A549 (cell line): ENCODE data around the gene BDNF. TPM values are rescaled to one million over a fixed set of nuclear protein-coding genes. Genes with fewer than 3 reads are reported as not detected.

ENCODE experiments used
- ATAC-seq, 2 experiments: fragments of 200-7000 bp in 1 of 2; fragments of >200 bp in 1 of 2; cut with Nextera tagmentation in 1 of 2; cut with Tn5 transposase in 1 of 2; 3 replicates each; pipeline versions ENCODE4 v1.8.0 to v1.9.1; 2018 to 2020; ENCODE audit warnings: mild to moderate bottlenecking in 1 of 2, moderate library complexity in 1 of 2
- CTCF ChIA-PET: fragments of 300-600 bp; sonication (Branson Sonifier 250); formaldehyde crosslinking; extraction: SDS; loops from one replicate; lab custom pipeline; 2021; ENCODE audit warnings: antibody characterized with exemption, inconsistent platforms; lab: Yijun Ruan, JAX
- POLR2A ChIA-PET: fragments of 350-600 bp; formaldehyde crosslinking; extraction: SDS; loops from one replicate; lab custom pipeline; 2021; ENCODE audit warnings: antibody characterized with exemption, inconsistent platforms; lab: Yijun Ruan, JAX
- DNase-seq, 2 experiments: peaks; one replicate each; pipeline versions ENCODE4 v3.0.0 to v3.0.0-alpha.2; 2011 to 2016; ENCODE audit warnings: low read depth in 1 of 2, low spot score in 1 of 2
- FAIRE-seq: peaks from 2 replicates; lab custom pipeline; 2011; peaks lifted over from hg19 to GRCh38; lab: Jason Lieb, UNC
- H3K27ac ChIP-seq, 2 experiments: fragments of >200 bp; sonication (Bioruptor Twin); formaldehyde crosslinking; 3 replicates each; pipeline ENCODE4 v1.5.1; 2016 to 2017
- H3K4me1 ChIP-seq: fragments of >200 bp; sonication (Bioruptor Twin); formaldehyde crosslinking; 3 replicates; pipeline ENCODE4 v1.6.1; 2016
- H3K4me2 ChIP-seq: fragments of >200 bp; sonication (Bioruptor Twin); formaldehyde crosslinking; 3 replicates; pipeline ENCODE4 v1.6.1; 2016
- H3K4me3 ChIP-seq: fragments of >200 bp; sonication (Bioruptor Twin); formaldehyde crosslinking; 3 replicates; pipeline ENCODE4 v1.5.1; 2016
- H3K9me3 ChIP-seq: fragments of >200 bp; sonication (Bioruptor Twin); formaldehyde crosslinking; 3 replicates; pipeline ENCODE4 v1.6.1; 2016
- ATOH8 ChIP-seq: fragments of 250-450 bp; sonication (Bioruptor Pico); IDR thresholded peaks from 2 replicates; pipeline ENCODE4 v1.5.0; 2020; ENCODE audit warnings: low read depth, mild to moderate bottlenecking, moderate library complexity
- ELK1 ChIP-seq: fragments of 150-350 bp; IDR thresholded peaks from 2 replicates; pipeline ENCODE4 v1.6.1; 2014; ENCODE audit warnings: low read depth, mild to moderate bottlenecking, low read length
- ESRRA ChIP-seq: fragments of 150-350 bp; IDR thresholded peaks from 2 replicates; pipeline ENCODE4 v1.6.1; 2014; ENCODE audit warnings: mild to moderate bottlenecking, low read length, borderline replicate concordance
- FOSB ChIP-seq: fragments of 250-450 bp; sonication (Bioruptor Pico); IDR thresholded peaks from 2 replicates; pipeline ENCODE4 v1.5.0; 2020; ENCODE audit warnings: mild to moderate bottlenecking, moderate library complexity
- GATA3 ChIP-seq: IDR thresholded peaks from 2 replicates; pipeline ENCODE4 v1.6.1; 2012; ENCODE audit warnings: borderline replicate concordance
- HOXA7 ChIP-seq: fragments of 250-450 bp; sonication (Bioruptor Pico); IDR thresholded peaks from 2 replicates; pipeline ENCODE4 v1.5.0; 2020; ENCODE audit warnings: mild to moderate bottlenecking, moderate library complexity
- HOXB5 ChIP-seq: fragments of 250-450 bp; sonication (Bioruptor Pico); IDR thresholded peaks from 2 replicates; pipeline ENCODE4 v1.5.0; 2020; ENCODE audit warnings: mild to moderate bottlenecking, moderate library complexity
- KDM1A ChIP-seq: fragments of 200-600 bp; sonication (generic); IDR thresholded peaks from 2 replicates; pipeline ENCODE4 v1.6.1; 2016; ENCODE audit warnings: low read depth, mild to moderate bottlenecking
- PBX3 ChIP-seq: IDR thresholded peaks from 2 replicates; pipeline ENCODE4 v1.6.1; 2012
- PHF8 ChIP-seq: fragments of 200-600 bp; sonication (generic); IDR thresholded peaks from 2 replicates; pipeline ENCODE4 v1.6.1; 2016; ENCODE audit warnings: low read depth, mild to moderate bottlenecking, antibody characterized with exemption, moderate library complexity, borderline replicate concordance
- POLR2AphosphoS2 ChIP-seq: conservative IDR thresholded peaks from 2 replicates; pipeline ENCODE4 v1.6.1; 2012; ENCODE audit warnings: low read length, improper control_type of control experiment, inconsistent platforms
- RNF2 ChIP-seq: fragments of 200-600 bp; sonication (generic); IDR thresholded peaks from 2 replicates; pipeline ENCODE4 v1.6.1; 2016; ENCODE audit warnings: low read depth, mild to moderate bottlenecking, antibody characterized with exemption, moderate library complexity, borderline replicate concordance
- USF2 ChIP-seq: fragments of 450-650 bp; IDR thresholded peaks from 2 replicates; pipeline ENCODE4 v1.6.1; 2014; ENCODE audit warnings: antibody characterized with exemption
- ZC3H11A ChIP-seq: fragments of 450-650 bp; IDR thresholded peaks from 2 replicates; pipeline ENCODE4 v1.6.1; 2014; ENCODE audit warnings: antibody characterized with exemption, mild to moderate bottlenecking
- ZFP36 ChIP-seq: fragments of 450-650 bp; IDR thresholded peaks from 2 replicates; pipeline ENCODE4 v1.6.1; 2014; ENCODE audit warnings: borderline replicate concordance; ENCODE audit not compliant: partially characterized antibody
- ZSCAN20 ChIP-seq: fragments of 250-450 bp; sonication (Bioruptor Pico); IDR thresholded peaks from 2 replicates; pipeline ENCODE4 v1.8.0; 2022; ENCODE audit warnings: mild to moderate bottlenecking, moderate library complexity
- polyA plus RNA-seq, 4 experiments: library from polyadenylated mRNA; depleted of rRNA in 3 of 4; stranded (reverse); fragments of >200 nt; fragmentation: RNase III in 1 of 4; extraction: RNeasy Plus Mini Kit Qiagen cat#74134 plus additional on column Dnase treatment in 1 of 4; gene quantifications; 2 replicates in 3 of 4; 3 replicates in 1 of 4; pipeline ENCODE4 v1.2.3, GENCODE V29; 2011 to 2017
- TF ChIP-seq, protein P1 (sequence below): fragments of >200 bp; sonication (Bioruptor Twin); formaldehyde crosslinking; IDR thresholded peaks from 2 replicates; pipeline ENCODE4 v1.6.1; 2016
- TF ChIP-seq, protein P2 (sequence below): fragments of 200-600 bp; sonication (generic); IDR thresholded peaks from 2 replicates; pipeline ENCODE4 v1.6.1; 2016; ENCODE audit warnings: antibody characterized with exemption, mild to moderate bottlenecking, moderate library complexity
- TF ChIP-seq, protein P3 (sequence below): fragments of >200 bp; sonication (Bioruptor Twin); formaldehyde crosslinking; IDR thresholded peaks from 3 replicates; pipeline ENCODE4 v1.5.1; 2016

BDNF gene
- polyA plus RNA-seq, 2 of the 4 experiments (the other 2 are of a cell fraction) = 16.4 to 33.7 TPM

DNA sequence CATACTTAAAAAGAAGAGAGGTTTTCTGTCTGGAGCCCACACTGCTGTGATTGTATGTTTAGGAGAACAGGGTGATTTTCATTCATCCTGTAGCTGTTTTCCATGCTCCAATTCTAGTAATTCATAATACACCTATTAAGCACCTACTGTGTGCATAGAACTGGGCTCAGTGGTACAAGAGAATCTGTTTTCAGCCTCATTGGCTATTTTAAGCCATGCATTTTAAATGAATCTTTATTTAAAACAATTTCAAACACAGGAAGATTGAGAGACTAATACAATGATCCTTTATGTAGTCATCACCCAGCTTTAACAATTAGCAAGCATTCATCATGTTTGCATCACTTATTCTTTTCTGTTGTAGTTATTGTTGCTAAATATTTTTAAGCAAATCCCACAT, 86.2 kb downstream of the BDNF start:
- ChIA-PET POLR2A (no interaction called here), CTCF (no interaction called here)
- ATAC-seq (no peak), DNase-seq (no peak), FAIRE-seq (no peak)
- Histone ChIP-seq H3K9me3 (no peaks in the 10 kb centered on the region), H3K27ac (no peak overlapping the region), H3K4me3 (no peak overlapping the region), H3K4me1 (no peaks in the 10 kb centered on the region), H3K4me2 (no peak overlapping the region)
- TF ChIP-seq GATA3 (no peak), PHF8 (no peak), ZC3H11A (no peak), HOXB5 (CRISPR knock-in tag) (no peak), POLR2AphosphoS2 (no peak), PBX3 (no peak), ELK1 (no peak), RNF2 (no peak), ESRRA (no peak), ZSCAN20 (CRISPR knock-in tag) (no peak), USF2 (no peak), HOXA7 (no peak), KDM1A (no peak), FOSB (CRISPR knock-in tag) (no peak), ATOH8 (CRISPR knock-in tag) (no peak), ZFP36 (no peak)
- TF ChIP-seq, protein P1, sequence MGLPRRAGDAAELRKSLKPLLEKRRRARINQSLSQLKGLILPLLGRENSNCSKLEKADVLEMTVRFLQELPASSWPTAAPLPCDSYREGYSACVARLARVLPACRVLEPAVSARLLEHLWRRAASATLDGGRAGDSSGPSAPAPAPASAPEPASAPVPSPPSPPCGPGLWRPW = no peak
- TF ChIP-seq, protein P2, sequence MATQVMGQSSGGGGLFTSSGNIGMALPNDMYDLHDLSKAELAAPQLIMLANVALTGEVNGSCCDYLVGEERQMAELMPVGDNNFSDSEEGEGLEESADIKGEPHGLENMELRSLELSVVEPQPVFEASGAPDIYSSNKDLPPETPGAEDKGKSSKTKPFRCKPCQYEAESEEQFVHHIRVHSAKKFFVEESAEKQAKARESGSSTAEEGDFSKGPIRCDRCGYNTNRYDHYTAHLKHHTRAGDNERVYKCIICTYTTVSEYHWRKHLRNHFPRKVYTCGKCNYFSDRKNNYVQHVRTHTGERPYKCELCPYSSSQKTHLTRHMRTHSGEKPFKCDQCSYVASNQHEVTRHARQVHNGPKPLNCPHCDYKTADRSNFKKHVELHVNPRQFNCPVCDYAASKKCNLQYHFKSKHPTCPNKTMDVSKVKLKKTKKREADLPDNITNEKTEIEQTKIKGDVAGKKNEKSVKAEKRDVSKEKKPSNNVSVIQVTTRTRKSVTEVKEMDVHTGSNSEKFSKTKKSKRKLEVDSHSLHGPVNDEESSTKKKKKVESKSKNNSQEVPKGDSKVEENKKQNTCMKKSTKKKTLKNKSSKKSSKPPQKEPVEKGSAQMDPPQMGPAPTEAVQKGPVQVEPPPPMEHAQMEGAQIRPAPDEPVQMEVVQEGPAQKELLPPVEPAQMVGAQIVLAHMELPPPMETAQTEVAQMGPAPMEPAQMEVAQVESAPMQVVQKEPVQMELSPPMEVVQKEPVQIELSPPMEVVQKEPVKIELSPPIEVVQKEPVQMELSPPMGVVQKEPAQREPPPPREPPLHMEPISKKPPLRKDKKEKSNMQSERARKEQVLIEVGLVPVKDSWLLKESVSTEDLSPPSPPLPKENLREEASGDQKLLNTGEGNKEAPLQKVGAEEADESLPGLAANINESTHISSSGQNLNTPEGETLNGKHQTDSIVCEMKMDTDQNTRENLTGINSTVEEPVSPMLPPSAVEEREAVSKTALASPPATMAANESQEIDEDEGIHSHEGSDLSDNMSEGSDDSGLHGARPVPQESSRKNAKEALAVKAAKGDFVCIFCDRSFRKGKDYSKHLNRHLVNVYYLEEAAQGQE = no peak
- TF ChIP-seq, protein P3, sequence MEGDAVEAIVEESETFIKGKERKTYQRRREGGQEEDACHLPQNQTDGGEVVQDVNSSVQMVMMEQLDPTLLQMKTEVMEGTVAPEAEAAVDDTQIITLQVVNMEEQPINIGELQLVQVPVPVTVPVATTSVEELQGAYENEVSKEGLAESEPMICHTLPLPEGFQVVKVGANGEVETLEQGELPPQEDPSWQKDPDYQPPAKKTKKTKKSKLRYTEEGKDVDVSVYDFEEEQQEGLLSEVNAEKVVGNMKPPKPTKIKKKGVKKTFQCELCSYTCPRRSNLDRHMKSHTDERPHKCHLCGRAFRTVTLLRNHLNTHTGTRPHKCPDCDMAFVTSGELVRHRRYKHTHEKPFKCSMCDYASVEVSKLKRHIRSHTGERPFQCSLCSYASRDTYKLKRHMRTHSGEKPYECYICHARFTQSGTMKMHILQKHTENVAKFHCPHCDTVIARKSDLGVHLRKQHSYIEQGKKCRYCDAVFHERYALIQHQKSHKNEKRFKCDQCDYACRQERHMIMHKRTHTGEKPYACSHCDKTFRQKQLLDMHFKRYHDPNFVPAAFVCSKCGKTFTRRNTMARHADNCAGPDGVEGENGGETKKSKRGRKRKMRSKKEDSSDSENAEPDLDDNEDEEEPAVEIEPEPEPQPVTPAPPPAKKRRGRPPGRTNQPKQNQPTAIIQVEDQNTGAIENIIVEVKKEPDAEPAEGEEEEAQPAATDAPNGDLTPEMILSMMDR = no peak
